WTC11 (cell line): Measurements from ENCODE around the gene CARD11. TPM values are rescaled to one million over a fixed set of nuclear protein-coding genes. Genes with fewer than 3 reads are reported as not detected.

Experiments
- ATAC-seq: fragments of 200-7000 bp; cut with Tn5 transposase; 2 replicates; pipeline ENCODE4 v1.10.0; 2021; ENCODE audit warnings: mild to moderate bottlenecking, moderate library complexity
- CTCF ChIA-PET: fragments of 300-600 bp; sonication (Branson Sonifier 250); formaldehyde crosslinking; loops from one replicate; lab custom pipeline; 2021; ENCODE audit warnings: antibody characterized with exemption; lab: Charles Lee
- POLR2A ChIA-PET: fragments of 350-600 bp; sonication (Branson Sonifier 250); formaldehyde crosslinking; loops from one replicate; lab custom pipeline; 2021; ENCODE audit warnings: antibody characterized with exemption; lab: Charles Lee
- DNase-seq: peaks from one replicate; pipeline ENCODE4 v3.0.0; 2021; ENCODE audit warnings: low spot score
- H3K27ac Mint-ChIP-seq: 2 replicates; pipeline ENCODE4 v1.8.0; 2021; ENCODE audit warnings: mixed read lengths
- H3K27me3 Mint-ChIP-seq: 2 replicates; pipeline ENCODE4 v1.8.0; 2021; ENCODE audit warnings: low read depth, mild to moderate bottlenecking, moderate library complexity, mixed read lengths
- H3K36me3 Mint-ChIP-seq: 2 replicates; pipeline ENCODE4 v1.8.0; 2021; ENCODE audit warnings: mixed read lengths
- H3K4me1 Mint-ChIP-seq: 2 replicates; pipeline ENCODE4 v1.8.0; 2022; ENCODE audit warnings: mixed read lengths
- H3K4me3 Mint-ChIP-seq: 2 replicates; pipeline ENCODE4 v1.8.0; 2021; ENCODE audit warnings: mild to moderate bottlenecking, moderate library complexity, mixed read lengths
- H3K9me3 Mint-ChIP-seq: 2 replicates; pipeline ENCODE4 v1.8.0; 2021; ENCODE audit warnings: mixed read lengths
- AR ChIP-seq: fragments of 250-450 bp; sonication (Bioruptor Pico); IDR thresholded peaks from 2 replicates; pipeline ENCODE4 v1.9.0; 2021; ENCODE audit warnings: mild to moderate bottlenecking
- ATF2 ChIP-seq: sonication (generic); formaldehyde crosslinking; IDR thresholded peaks from 2 replicates; pipeline ENCODE4 v1.8.1; 2022; ENCODE audit warnings: low read depth, missing genetic modification reagents, borderline replicate concordance
- ATF6 ChIP-seq: sonication (generic); formaldehyde crosslinking; IDR thresholded peaks from 2 replicates; pipeline ENCODE4 v1.8.1; 2023; ENCODE audit warnings: mild to moderate bottlenecking, missing genetic modification reagents
- E2F5 ChIP-seq: sonication (generic); formaldehyde crosslinking; IDR thresholded peaks from 2 replicates; pipeline ENCODE4 v1.8.1; 2022; ENCODE audit warnings: mild to moderate bottlenecking, moderate library complexity, missing genetic modification reagents
- MXD4 ChIP-seq: fragments of 250-450 bp; sonication (Bioruptor Pico); IDR thresholded peaks from 2 replicates; pipeline ENCODE4 v1.8.0; 2021; ENCODE audit warnings: mild to moderate bottlenecking, moderate library complexity, borderline replicate concordance
- OVOL2 ChIP-seq: fragments of 250-450 bp; sonication (Bioruptor Pico); IDR thresholded peaks from 2 replicates; pipeline ENCODE4 v1.9.0; 2021; ENCODE audit warnings: mild to moderate bottlenecking, borderline replicate concordance
- PREB ChIP-seq: sonication (generic); formaldehyde crosslinking; IDR thresholded peaks from 2 replicates; pipeline ENCODE4 v1.8.1; 2022; ENCODE audit warnings: mild to moderate bottlenecking, missing genetic modification reagents, moderate library complexity, borderline replicate concordance
- RORB ChIP-seq: fragments of 250-450 bp; sonication (Bioruptor Pico); IDR thresholded peaks from 2 replicates; pipeline ENCODE4 v1.9.0; 2021; ENCODE audit warnings: mild to moderate bottlenecking
- SP1 ChIP-seq: sonication (generic); formaldehyde crosslinking; conservative IDR thresholded peaks from 2 replicates; pipeline ENCODE4 v1.8.1; 2022; ENCODE audit warnings: missing genetic modification reagents
- ZBTB21 ChIP-seq: sonication (generic); formaldehyde crosslinking; IDR thresholded peaks from 2 replicates; pipeline ENCODE4 v1.8.1; 2023; ENCODE audit warnings: mild to moderate bottlenecking, missing genetic modification reagents, borderline replicate concordance
- ZMAT4 ChIP-seq: fragments of 250-450 bp; sonication (Bioruptor Pico); IDR thresholded peaks from 2 replicates; pipeline ENCODE4 v1.9.0; 2021; ENCODE audit warnings: mild to moderate bottlenecking
- ZNF281 ChIP-seq: sonication (generic); formaldehyde crosslinking; IDR thresholded peaks from 2 replicates; pipeline ENCODE4 v1.8.0; 2023; ENCODE audit warnings: mild to moderate bottlenecking, missing genetic modification reagents
- ZNF317 ChIP-seq: sonication (generic); formaldehyde crosslinking; IDR thresholded peaks from 2 replicates; pipeline ENCODE4 v1.8.1; 2023; ENCODE audit warnings: low read depth, mild to moderate bottlenecking, moderate library complexity, missing genetic modification reagents, borderline replicate concordance
- ZNF512 ChIP-seq: sonication (generic); formaldehyde crosslinking; IDR thresholded peaks from 2 replicates; pipeline ENCODE4 v1.8.1; 2022; ENCODE audit warnings: missing genetic modification reagents, borderline replicate concordance
- total RNA-seq: library from RNA; stranded (reverse); gene quantifications from 3 replicates; pipeline ENCODE4 v1.2.3, GENCODE V29; 2021

The CARD11 gene
- total RNA-seq, 1 experiment from 2014 or later: 40.8 TPM

GRCh38 chr7:2967253-2967652 is 76.4 kb downstream of the CARD11 start:
- Mint-ChIP-seq H3K36me3 (peaks cover 16% of the 10 kb centered on the region), H3K4me1 (no peaks in the 10 kb centered on the region), H3K27me3 (no peaks in the 10 kb centered on the region), H3K27ac (no peak overlapping the region), H3K9me3 (peaks cover 21% of the 10 kb centered on the region), H3K4me3 (no peak overlapping the region)
- DNase-seq: no peak
- CTCF ChIA-PET: no interaction called here
- POLR2A ChIA-PET: no interaction called here
- no peak for ATAC-seq
- no peak for TF ChIP-seq AR

- H3K4me3 Mint-ChIP-seq: no peak overlapping the region
- peaks cover 16% of the 10 kb centered on the region for H3K36me3 Mint-ChIP-seq
- TF ChIP-seq MXD4 (CRISPR knock-in tag) (no peak), ATF2 (CRISPR knock-in tag) (no peak), PREB (CRISPR knock-in tag) (no peak), AR (no peak), ZNF317 (no peak), SP1 (CRISPR knock-in tag) (no peak), ATF6 (no peak), ZBTB21 (CRISPR knock-in tag) (no peak), ZMAT4 (CRISPR knock-in tag) (no peak), OVOL2 (CRISPR knock-in tag) (no peak), ZNF512 (CRISPR knock-in tag) (no peak), ZNF281 (CRISPR knock-in tag) (no peak), E2F5 (CRISPR knock-in tag) (no peak), RORB (no peak)
- ChIA-PET POLR2A (no interaction called here), CTCF (no interaction called here)
- ATAC-seq (no peak), DNase-seq (no peak)
- peaks cover 21% of the 10 kb centered on the region for H3K9me3 Mint-ChIP-seq
- no peaks in the 10 kb centered on the region for H3K4me1 Mint-ChIP-seq
- H3K27me3 Mint-ChIP-seq: no peaks in the 10 kb centered on the region
- H3K27ac Mint-ChIP-seq: no peak overlapping the region
Measured at GRCh38 chr7:2966466-2967078, 77.1 kb downstream of the CARD11 start.
